Adrenal gland (tissue), 12 donors: ENCODE results near the gene RBPJ. TPM values are rescaled to one million over a fixed set of nuclear protein-coding genes. Genes with fewer than 3 reads are reported as not detected.

Source experiments
- DNase-seq, 7 donors: peaks; one replicate each; pipeline ENCODE4 v3.0.0-alpha.2; 2019 to 2020
- H3K27ac ChIP-seq, 5 donors: fragments of 200-600 bp; sonication (generic) in 4 of 5; 1 replicate in 3 of 5; 2 replicates in 2 of 5; pipeline versions ENCODE4 v1.5.1 to v1.8.0; 2016 to 2020; ENCODE audit warnings: mild to moderate bottlenecking in 1 of 5
- H3K27me3 ChIP-seq: fragments of 200-600 bp; 2 replicates; pipeline ENCODE4 v1.8.0; 2021
- H3K36me3 ChIP-seq, 2 donors: fragments of 200-600 bp; replicated peaks in 1 of 2; 1 replicate in 1 of 2; 2 replicates in 1 of 2; pipeline versions ENCODE4 v1.5.1 to v1.8.0; 2018 to 2022
- H3K4me1 ChIP-seq, 2 donors: fragments of 200-600 bp; replicated peaks in 1 of 2; 1 replicate in 1 of 2; 2 replicates in 1 of 2; pipeline versions ENCODE4 v1.5.1 to v1.8.0; 2018 to 2021
- H3K4me3 ChIP-seq, 4 donors: fragments of 200-600 bp; sonication (generic) in 3 of 4; one replicate each; pipeline ENCODE4 v1.5.1; 2016 to 2018
- H3K9me3 ChIP-seq, 3 donors: fragments of 200-600 bp; sonication (generic) in 1 of 3; replicated peaks in 1 of 3; 1 replicate in 2 of 3; 2 replicates in 1 of 3; pipeline versions ENCODE4 v1.5.1 to v1.8.0; 2016 to 2021
- CTCF ChIP-seq, 6 experiments: fragments of 450-650 bp in 4 of 6; fragments of 200-600 bp in 2 of 6; sonication (generic) in 1 of 6; IDR thresholded peaks; 1 replicate in 5 of 6; 2 replicates in 1 of 6; pipeline versions ENCODE4 v1.5.1 to v1.8.0; 2016 to 2021; ENCODE audit warnings: antibody characterized with exemption in 6 of 6, mild to moderate bottlenecking in 2 of 6, moderate library complexity in 1 of 6
- POLR2A ChIP-seq, 2 donors: fragments of 450-650 bp; IDR thresholded peaks; one replicate each; pipeline ENCODE4 v1.6.1; 2017; ENCODE audit warnings: antibody characterized with exemption in 2 of 2, mild to moderate bottlenecking in 2 of 2, moderate library complexity in 1 of 2
- WGBS, 4 donors: extraction: QIAGEN DNeasy Blood & Tissue Kit in 2 of 4; methylation state at CpG; one replicate each; pipeline versions ENCODE4 v1.1.5 to v1.1.7; 2013 to 2017; 5-methylcytosine and 5-hydroxymethylcytosine counted together
- intact Hi-C, 2 donors: fragments of 100-400 bp; cut with DNase I; formaldehyde crosslinking; loops; one replicate each; pipeline versions ENCODE4 v1.14.1 to v1.15.0; 2022 to 2023
- polyA plus RNA-seq, 3 donors: library from polyadenylated mRNA; stranded (reverse); fragments of 200-250 nt in 2 of 3; fragments of 350-450 nt in 1 of 3; fragmentation: Illumina TruSeq in 1 of 3; extraction: RNeasy Lipid Tissue Mini Kit (QIAGEN cat#74804) in 1 of 3; gene quantifications; one replicate each; pipeline ENCODE4 v1.2.3, GENCODE V29; 2013 to 2014
- total RNA-seq, 9 donors: library from RNA; depleted of rRNA in 4 of 9; stranded (reverse); fragments of >200 nt in 4 of 9; fragments of 120-200 nt in 1 of 9; fragmentation: NEBNext Ultra II Directional in 1 of 9; extraction: Animal tissue kit (Norgen Biotek cat#: 25700) in 1 of 9; gene quantifications; one replicate each; pipeline versions ENCODE4 v1.1.0 to v1.2.4, GENCODE V29; 2013 to 2023
- donor health status: healthy with polysubstance abuse.
- donor health status: Bipolar disorder and iron deficiency.
- donor health status: DM: yes; HTN: yes; CAD: no.
- donor health status: DM: no; HTN: no; CAD: no.
- donor health status: DM: no; HTN: no; CAD: no.
- donor health status: DM: yes; HTN: yes; CAD: no.

RBPJ gene
- total and polyA plus RNA-seq, 12 donors: 23.4 to 76.1 (median 51.8) TPM

- Histone ChIP-seq H3K4me1 (peaks cover 0 to 27% of the 10 kb centered on the region in 2 donors), H3K27me3 (no peaks in the 10 kb centered on the region), H3K27ac (no peak overlapping the region), H3K4me3 (no peak overlapping the region), H3K9me3 (no peaks in the 10 kb centered on the region), H3K36me3 (no peaks in the 10 kb centered on the region)
- TF ChIP-seq CTCF (IDR thresholded peaks at IDR 0.05): no peak
- TF ChIP-seq POLR2A (IDR thresholded peaks at IDR 0.05): no peak
- intact Hi-C loops: no loop called here
- DNase-seq: no peak
- WGBS, 4 donors: 78 to 93% (median 87%) methylated on average over 1 of the region's 1 CpG
These were observed 44.8 kb downstream of the RBPJ start for GRCh38 chr4:26365537-26366150.

DNA sequence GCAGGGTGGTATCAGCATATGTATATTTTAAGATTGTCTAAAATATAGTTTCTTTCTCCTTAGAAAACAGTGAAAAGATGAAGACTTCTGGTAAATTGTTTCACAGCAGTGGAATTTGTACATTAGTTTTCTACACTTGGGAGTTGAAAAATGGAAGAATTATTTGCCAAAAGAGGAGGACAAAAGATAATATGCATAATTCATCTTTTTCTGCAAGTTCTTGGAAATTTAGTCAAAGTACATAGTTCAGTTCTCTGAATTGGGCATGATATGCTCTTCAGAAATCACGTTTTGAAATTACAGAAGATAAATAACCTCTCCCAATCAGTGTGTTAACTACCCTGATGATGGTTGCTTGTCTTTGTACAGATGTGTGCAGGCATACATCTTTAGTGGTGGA lies 47.0 kb downstream of the RBPJ start:
- Histone ChIP-seq H3K27me3 (no peaks in the 10 kb centered on the region), H3K36me3 (no peaks in the 10 kb centered on the region), H3K27ac (no peak overlapping the region), H3K9me3 (no peaks in the 10 kb centered on the region), H3K4me1 (peaks cover 0 to 30% of the 10 kb centered on the region in 2 donors), H3K4me3 (no peak overlapping the region)
- DNase-seq: no peak
- TF ChIP-seq CTCF (IDR thresholded peaks at IDR 0.05): no peak
- no peak for TF ChIP-seq POLR2A (IDR thresholded peaks at IDR 0.05)
- intact Hi-C loops: no loop called here
- WGBS, 4 donors: 40 to 51% (median 46%) methylated on average over 1 of the region's 1 CpG

DNA sequence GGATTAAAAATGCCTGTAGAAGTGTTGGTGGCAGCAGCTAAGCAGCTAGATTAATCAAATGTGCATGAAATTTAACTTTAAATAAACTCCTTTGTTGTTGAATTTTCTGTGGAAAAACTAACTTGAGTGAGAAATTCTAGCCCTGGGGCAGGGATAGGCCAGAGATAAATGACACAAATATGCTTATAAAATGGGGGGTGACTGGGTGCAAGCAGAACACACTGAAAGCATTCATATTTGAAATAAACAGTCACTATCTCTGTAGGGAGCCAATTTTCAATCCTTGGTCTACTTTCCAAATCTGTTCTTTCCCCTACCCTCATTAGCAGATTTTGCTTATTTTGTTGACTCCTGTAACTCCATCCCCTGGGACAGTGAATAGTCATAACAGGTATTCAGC lies 47.9 kb downstream of the RBPJ start:
- H3K4me1 ChIP-seq: peaks cover 0 to 38% of the 10 kb centered on the region in 2 donors
- no peak overlapping the region for H3K27ac ChIP-seq
- TF ChIP-seq CTCF (IDR thresholded peaks at IDR 0.05) (no peak), POLR2A (IDR thresholded peaks at IDR 0.05) (no peak)

DNA sequence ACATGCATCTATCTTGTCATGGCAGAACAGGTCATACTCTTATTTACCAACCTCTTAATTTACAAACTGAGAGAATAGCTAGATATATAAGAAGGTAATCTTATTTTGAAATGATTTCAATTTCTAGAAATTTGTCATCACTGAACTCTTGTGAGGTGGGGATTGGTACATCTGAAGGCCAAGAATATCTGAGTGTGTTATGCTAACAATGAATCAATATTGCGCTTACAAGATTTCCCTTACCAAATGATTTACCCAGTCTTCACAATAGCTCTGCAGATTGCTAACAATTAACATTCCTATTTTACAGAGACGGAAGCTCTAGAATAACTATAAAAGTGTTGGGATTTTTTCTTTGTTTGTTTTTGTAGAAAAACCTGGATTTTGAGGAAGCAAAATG lies 48.3 kb downstream of the RBPJ start:
- DNase-seq: no peak
- Histone ChIP-seq H3K9me3 (no peaks in the 10 kb centered on the region), H3K27ac (no peak overlapping the region), H3K36me3 (no peaks in the 10 kb centered on the region), H3K27me3 (no peaks in the 10 kb centered on the region), H3K4me1 (peaks cover 0 to 38% of the 10 kb centered on the region in 2 donors), H3K4me3 (no peak overlapping the region)
- WGBS, 4 donors: 95 to 99% (median 98%) methylated on average over 2 of the region's 2 CpGs
- TF ChIP-seq CTCF (IDR thresholded peaks at IDR 0.05) (no peak), POLR2A (IDR thresholded peaks at IDR 0.05) (no peak)
- intact Hi-C loops: no loop called here

More for the DNA sequence above, 47.9 kb downstream of the RBPJ start:
- Histone ChIP-seq H3K4me3 (no peak overlapping the region), H3K9me3 (no peaks in the 10 kb centered on the region), H3K27me3 (no peaks in the 10 kb centered on the region), H3K36me3 (no peaks in the 10 kb centered on the region)
- intact Hi-C loops: no loop called here
- no peak for DNase-seq
